A673 (cell line): ENCODE results near the gene SMYD1. TPM values are rescaled to one million over a fixed set of nuclear protein-coding genes. Genes with fewer than 3 reads are reported as not detected.

Experiments used
- BruUV-seq: library from RNA; stranded (reverse); fragments of 400-500 nt; replicated peaks from 2 replicates; lab custom pipeline; 2021; lab: Mats Ljungman, UMichigan
- CTCF ChIA-PET: fragments of 300-600 bp; sonication (Branson Sonifier 250); formaldehyde crosslinking; loops from one replicate; lab custom pipeline; 2022; ENCODE audit warnings: antibody characterized with exemption; lab: Charles Lee
- POLR2A ChIA-PET: fragments of 300-600 bp; sonication (Branson Sonifier 250); formaldehyde crosslinking; loops from one replicate; lab custom pipeline; 2022; ENCODE audit warnings: antibody characterized with exemption; ENCODE audit not compliant: low non-redundant PET; lab: Charles Lee
- DNase-seq: peaks from one replicate; pipeline ENCODE4 v3.0.0-alpha.2; 2015; ENCODE audit warnings: low spot score
- H3K27ac ChIP-seq: fragments of 200-600 bp; sonication (generic); 2 replicates; pipeline ENCODE4 v1.5.1; 2016; ENCODE audit warnings: mixed run types, low read depth, mild to moderate bottlenecking, mixed read lengths, antibody characterized with exemption, low read length; ENCODE audit not compliant: poor library complexity, severe bottlenecking
- H3K27me3 ChIP-seq: fragments of 200-600 bp; sonication (generic); replicated peaks from 2 replicates; pipeline ENCODE4 v1.6.1; 2017; ENCODE audit warnings: mixed run types, low read depth, mild to moderate bottlenecking, mixed read lengths, antibody characterized with exemption, low read length; ENCODE audit not compliant: insufficient read depth, poor library complexity
- H3K36me3 ChIP-seq: fragments of 200-600 bp; sonication (generic); 2 replicates; pipeline ENCODE4 v1.6.1; 2016; ENCODE audit warnings: mixed run types, mild to moderate bottlenecking, mixed read lengths, antibody characterized with exemption, low read length; ENCODE audit not compliant: insufficient read depth, poor library complexity, severe bottlenecking
- H3K4me1 ChIP-seq: fragments of 200-600 bp; sonication (generic); 2 replicates; pipeline ENCODE4 v1.6.1; 2017; ENCODE audit warnings: mixed run types, mild to moderate bottlenecking, mixed read lengths, antibody characterized with exemption, low read length; ENCODE audit not compliant: insufficient read depth, poor library complexity, severe bottlenecking
- H3K4me3 ChIP-seq: fragments of 200-600 bp; sonication (generic); 2 replicates; pipeline ENCODE4 v1.5.1; 2016; ENCODE audit warnings: low read depth, mixed run types, mild to moderate bottlenecking, mixed read lengths, low read length; ENCODE audit not compliant: poor library complexity, severe bottlenecking
- H3K9me3 ChIP-seq: fragments of 200-600 bp; sonication (generic); 2 replicates; pipeline ENCODE4 v1.6.1; 2016; ENCODE audit warnings: mixed run types, low read depth, mild to moderate bottlenecking, mixed read lengths, antibody characterized with exemption, low read length; ENCODE audit not compliant: poor library complexity, severe bottlenecking
- EZH2 ChIP-seq: fragments of 200-600 bp; sonication (generic); IDR thresholded peaks from 2 replicates; pipeline ENCODE4 v1.6.1; 2017; ENCODE audit warnings: borderline replicate concordance, low read depth, mild to moderate bottlenecking, mixed read lengths, antibody characterized with exemption, low read length; ENCODE audit not compliant: poor library complexity, severe bottlenecking
- intact Hi-C: fragments of 100-400 bp; cut with micrococcal nuclease; formaldehyde crosslinking; loops from one replicate; pipeline ENCODE4 v1.10.0; 2022; ENCODE audit not compliant: unreplicated experiment
- total RNA-seq: library from RNA; stranded (reverse); gene quantifications from 2 replicates; pipeline ENCODE4 v1.2.3, GENCODE V29; 2021
- TF ChIP-seq, protein P1 (sequence below): fragments of 300-800, 200-600 bp; sonication (generic); conservative IDR thresholded peaks from 2 replicates; pipeline ENCODE4 v1.5.1; 2017; ENCODE audit warnings: low read depth, mild to moderate bottlenecking, antibody characterized with exemption, low read length, moderate library complexity, mixed read lengths

The SMYD1 gene
- total RNA-seq, 1 experiment from 2014 or later = not detected

DNA sequence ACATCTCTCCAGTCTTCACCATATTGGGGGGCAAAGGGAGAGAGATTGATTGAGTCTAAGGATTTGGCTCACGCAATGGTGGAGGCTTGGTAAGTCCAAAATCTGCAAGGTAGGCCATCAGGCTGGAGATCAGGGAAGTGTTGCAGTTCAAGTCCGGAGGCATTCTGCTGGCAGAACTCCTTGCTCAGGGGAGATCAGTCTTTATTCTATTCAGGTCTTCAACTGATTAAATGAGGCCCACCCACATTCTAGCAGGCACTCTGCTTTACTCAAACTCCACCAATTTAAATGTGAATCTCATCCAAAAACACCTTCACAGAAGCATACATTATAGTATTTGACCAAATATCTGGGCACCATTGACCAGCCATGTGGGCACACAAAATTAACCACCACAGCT lies 21.4 kb downstream of the SMYD1 start:
- Histone ChIP-seq H3K9me3 (no peaks in the 10 kb centered on the region), H3K36me3 (no peaks in the 10 kb centered on the region), H3K4me3 (no peak overlapping the region), H3K4me1 (no peaks in the 10 kb centered on the region), H3K27ac (no peak overlapping the region), H3K27me3 (no peaks in the 10 kb centered on the region)
- no peak for DNase-seq
- POLR2A ChIA-PET = no interaction called here
- CTCF ChIA-PET = no interaction called here
- intact Hi-C loops = no loop called here
- no TSS peak for BruUV-seq
- TF ChIP-seq, protein P1, sequence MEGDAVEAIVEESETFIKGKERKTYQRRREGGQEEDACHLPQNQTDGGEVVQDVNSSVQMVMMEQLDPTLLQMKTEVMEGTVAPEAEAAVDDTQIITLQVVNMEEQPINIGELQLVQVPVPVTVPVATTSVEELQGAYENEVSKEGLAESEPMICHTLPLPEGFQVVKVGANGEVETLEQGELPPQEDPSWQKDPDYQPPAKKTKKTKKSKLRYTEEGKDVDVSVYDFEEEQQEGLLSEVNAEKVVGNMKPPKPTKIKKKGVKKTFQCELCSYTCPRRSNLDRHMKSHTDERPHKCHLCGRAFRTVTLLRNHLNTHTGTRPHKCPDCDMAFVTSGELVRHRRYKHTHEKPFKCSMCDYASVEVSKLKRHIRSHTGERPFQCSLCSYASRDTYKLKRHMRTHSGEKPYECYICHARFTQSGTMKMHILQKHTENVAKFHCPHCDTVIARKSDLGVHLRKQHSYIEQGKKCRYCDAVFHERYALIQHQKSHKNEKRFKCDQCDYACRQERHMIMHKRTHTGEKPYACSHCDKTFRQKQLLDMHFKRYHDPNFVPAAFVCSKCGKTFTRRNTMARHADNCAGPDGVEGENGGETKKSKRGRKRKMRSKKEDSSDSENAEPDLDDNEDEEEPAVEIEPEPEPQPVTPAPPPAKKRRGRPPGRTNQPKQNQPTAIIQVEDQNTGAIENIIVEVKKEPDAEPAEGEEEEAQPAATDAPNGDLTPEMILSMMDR = no peak
- TF ChIP-seq EZH2 = no peak

DNA sequence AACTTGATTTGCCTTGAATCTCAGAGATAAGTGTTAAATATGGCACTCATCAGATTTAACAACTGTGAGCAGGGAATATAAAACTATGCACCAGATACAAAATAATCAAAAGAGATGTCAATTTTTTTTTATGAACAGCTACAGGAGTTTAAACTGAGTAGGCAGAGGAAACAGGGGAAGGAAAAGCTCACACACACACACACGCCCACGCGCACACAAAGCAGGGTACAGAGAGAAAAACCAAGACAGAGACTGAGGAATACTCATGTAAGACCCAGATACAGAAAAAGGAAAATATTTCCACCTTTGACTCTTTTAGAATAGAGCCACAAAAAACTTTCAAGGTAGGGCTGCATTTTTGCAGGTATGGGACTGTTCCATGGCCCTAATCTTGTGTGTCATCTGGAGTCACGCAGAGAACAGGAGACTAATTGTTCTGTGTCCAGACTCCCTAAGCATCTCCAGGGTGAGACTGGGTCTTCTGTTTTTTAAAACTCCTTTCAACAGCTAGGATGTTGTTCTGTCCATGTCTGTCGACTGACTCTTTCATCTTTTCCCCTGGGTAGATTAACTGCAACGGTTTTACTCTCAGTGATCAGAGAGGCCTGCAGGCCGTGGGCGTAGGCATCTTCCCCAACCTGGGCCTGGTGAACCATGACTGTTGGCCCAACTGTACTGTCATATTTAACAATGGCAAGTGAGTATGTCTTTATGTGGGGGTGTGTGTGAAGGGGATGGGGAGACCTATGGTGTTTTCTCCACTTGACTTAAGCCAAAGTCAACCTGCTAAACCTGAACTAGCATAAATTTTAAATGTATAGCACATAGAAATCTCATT lies 23.0 kb downstream of the SMYD1 start:
- TF ChIP-seq, protein P1 = no peak
- no peak for TF ChIP-seq EZH2
- H3K27me3 ChIP-seq = no peaks in the 10 kb centered on the region
- CTCF ChIA-PET = no interaction called here
- POLR2A ChIA-PET = no interaction called here
- no peaks in the 10 kb centered on the region for H3K9me3 ChIP-seq
- H3K4me1 ChIP-seq = no peaks in the 10 kb centered on the region
- no peak for DNase-seq
- intact Hi-C loops = no loop called here
- no peak overlapping the region for H3K27ac ChIP-seq
- no peaks in the 10 kb centered on the region for H3K36me3 ChIP-seq
- no peak overlapping the region for H3K4me3 ChIP-seq
- BruUV-seq = no TSS peak

DNA sequence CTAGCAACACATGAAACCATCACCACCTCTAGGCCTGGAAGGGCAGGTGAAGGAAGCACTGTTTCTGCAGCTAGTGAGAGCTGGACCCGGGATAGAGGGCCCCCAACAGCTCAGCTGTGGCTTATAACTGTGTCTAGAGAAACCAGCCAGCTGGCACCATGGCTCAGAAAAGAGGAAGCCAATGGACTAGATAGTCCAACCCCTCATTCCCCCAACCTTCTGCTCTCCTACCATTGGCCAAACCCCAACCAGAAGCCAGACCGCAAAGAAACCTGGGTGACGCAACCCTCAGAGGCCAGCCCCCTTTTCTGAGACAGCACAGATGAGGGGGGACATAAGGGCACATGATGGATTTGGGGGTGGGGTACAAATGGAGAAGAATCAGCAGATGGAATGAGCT lies 24.3 kb downstream of the SMYD1 start:
- intact Hi-C loops = no loop called here
- Histone ChIP-seq H3K36me3 (no peaks in the 10 kb centered on the region), H3K4me3 (no peak overlapping the region), H3K27me3 (no peaks in the 10 kb centered on the region), H3K4me1 (no peaks in the 10 kb centered on the region), H3K27ac (no peak overlapping the region), H3K9me3 (no peaks in the 10 kb centered on the region)
- ChIA-PET POLR2A (no interaction called here), CTCF (no interaction called here)
- TF ChIP-seq, protein P1 = no peak
- no peak for TF ChIP-seq EZH2
- DNase-seq = no peak
- BruUV-seq = no TSS peak
